Activated T-helper 9 cell treated with anti-CD3 and anti-CD28 coated beads, Interleukin-2, amount 50 U/mL, for 16 hours (primary cell): ENCODE measurements around the gene SNX33.
"Not testable (repeated sequence)": the region's sequence is repeated elsewhere in the genome, so short reads cannot be mapped to it uniquely, and the experiment has no call there.

Source experiments
- DNase-seq: peaks from one replicate; pipeline ENCODE4 v3.0.0-alpha.2; 2020; ENCODE audit warnings: low read depth

SNX33 gene

DNA sequence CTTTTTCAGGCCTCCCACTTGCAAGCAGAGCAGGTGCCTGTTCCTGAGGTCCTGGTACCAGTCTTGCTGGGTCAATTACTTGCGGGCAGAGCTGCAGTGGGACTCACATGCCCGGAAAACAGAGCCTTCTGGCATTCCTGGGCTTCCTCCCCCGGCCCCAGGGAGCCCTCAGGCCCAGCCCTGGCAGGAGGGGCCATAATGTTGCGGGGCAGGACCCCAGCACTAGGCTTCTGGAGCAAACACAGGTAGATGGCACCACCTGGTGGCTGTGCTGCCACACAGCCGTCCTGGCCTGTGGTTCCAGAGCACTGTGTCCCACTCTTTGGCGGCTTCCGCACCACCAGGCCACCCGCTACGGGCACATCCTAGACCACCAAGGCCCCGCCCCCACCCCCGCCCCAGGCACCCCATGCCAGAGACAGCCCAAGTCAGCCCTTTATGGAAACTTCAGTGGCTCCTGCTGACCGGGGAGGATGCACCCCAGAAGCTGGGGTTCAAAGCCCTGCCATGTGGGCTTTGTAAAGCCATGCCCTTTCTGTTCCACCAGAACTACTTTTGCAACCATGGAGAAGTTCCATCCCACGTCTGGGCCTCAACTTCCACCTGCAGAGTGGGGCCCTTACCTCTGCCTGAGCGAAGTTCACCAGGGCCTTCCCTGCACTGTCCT is 36.1 kb downstream of the SNX33 start:
- DNase-seq: peak; percentile 37

DNA sequence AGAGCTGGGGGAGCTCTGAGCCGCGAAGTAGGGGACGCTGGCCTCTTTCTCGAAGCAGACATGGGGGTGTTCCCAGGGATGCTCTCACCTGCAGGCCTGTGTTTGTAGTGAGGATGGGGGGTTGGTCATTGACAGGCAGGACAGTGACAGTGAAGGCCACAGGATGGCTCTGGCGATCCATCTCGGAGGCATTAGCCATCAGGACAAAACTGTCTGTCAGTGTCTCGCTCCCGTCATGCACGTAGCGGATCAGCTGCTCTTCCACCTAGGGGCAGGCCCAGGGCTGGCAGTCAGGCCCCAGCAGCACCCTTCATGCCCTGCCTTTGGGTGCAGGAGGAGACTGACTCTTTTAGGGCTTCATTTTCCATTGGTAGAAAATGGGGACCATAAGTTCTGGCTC is 36.9 kb downstream of the SNX33 start:
- DNase-seq: no peak

DNA sequence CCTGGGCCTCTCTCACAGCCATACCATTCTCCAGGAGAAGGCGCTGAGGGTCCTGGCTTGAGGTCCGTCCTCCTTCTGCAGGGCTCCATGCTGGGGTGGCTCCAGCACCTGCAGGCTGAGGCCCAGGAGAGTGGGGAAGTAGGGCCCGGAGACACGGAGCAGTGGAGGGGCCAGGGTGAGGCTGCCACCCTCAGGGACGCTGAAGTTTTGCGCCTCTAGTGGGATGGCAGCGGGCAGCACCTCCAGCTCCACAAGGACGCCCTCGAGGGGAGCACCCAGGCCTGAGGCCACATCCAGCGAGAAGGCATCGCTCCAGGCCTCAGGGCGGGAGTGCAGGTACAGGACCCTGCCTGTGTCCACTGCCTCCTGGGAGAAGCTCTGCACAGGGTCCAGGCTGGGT is 37.5 kb downstream of the SNX33 start:
- DNase-seq: no peak

DNA sequence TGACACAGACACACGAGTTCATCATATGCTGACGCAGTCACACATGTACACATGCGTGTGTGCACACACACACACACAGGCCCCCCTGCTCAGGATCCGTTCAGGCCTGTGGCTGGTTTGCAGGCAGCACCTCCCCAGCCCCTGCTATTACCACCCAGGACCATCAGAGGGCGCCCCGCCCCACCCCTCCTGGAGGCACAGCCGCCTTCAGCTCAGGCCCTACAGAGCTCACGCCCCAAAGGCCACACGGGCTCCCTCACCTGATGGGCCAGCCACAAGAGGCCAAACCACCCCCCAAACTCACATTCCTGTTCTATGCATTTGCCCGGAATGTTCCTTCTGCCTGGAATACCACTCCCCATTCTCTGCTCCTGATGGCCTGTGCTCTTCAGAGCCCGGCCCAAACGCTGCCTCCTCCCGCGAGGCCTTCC is 38.5 kb downstream of the SNX33 start:
- DNase-seq: peak; percentile 52

DNA sequence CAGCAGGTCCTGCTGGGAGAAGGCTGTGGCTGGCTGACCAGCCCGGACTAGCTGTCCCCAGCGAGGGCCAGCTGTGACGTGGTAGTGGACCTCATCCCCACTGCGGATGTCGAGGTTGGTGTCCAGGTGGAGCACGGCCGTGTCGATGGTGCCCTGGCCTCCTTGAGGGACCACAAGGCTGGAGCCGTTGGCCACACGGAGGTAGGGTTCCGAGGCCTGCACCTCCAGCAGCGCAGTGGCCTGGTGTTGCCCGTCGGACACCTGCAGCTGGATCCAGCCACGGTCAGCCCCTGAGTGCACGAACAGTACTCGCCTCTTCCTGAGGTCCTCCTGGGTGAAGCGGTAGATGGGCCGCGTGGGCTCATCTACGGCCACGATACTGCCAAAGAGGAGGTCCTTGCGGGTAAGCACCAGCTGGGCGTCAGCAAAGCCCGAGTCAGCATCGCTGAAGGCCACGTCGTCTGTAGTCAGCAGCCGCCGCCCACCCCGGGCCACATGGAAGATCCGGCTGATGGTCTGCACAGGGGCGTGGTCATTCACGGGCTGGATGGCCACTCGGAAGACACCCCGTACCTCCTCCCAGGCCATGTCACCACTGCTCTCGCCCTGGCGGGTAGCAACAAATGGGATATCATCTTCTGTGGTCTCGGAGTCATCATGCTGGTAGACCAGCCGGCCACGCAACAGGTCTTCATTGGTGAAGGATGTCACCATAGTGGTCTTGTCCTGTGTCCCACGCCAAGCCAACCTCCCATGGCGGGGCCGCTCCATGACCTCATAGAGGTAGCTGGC is 40.0 kb downstream of the SNX33 start:
- no peak for DNase-seq

DNA sequence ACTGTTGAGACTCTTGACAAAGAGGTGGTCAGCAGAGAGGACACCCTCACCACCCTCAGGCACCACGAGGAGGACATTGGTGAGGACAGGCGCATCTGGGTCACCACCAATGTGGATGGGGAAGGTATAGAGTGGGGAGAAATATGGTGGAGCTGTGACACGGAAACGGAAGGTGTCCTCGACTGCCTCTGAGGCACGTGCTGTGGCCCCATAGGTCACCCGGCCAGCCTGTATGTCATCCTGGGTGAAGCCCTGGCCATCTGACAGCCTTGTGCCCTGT is 40.5 kb downstream of the SNX33 start:
- no peak for DNase-seq

DNA sequence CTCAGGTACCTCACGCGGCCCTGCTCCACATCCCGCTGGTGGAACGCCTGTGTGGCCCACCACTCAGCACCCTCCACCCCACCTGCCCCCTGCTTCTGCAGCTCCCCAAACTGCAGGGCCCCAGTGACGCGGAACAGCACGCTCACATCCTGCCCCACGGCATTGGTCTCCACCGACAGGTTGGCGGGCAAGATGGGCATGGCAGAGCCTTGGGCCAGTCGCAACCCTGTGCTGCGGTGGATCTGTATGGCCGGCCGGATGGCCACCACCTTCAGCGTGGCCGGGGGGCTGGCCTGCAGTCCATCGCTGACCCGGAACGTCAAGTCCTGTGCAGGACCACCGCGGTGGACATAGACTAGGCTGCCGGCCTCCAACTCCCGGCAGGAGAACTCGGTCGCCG is 41.1 kb downstream of the SNX33 start:
- DNase-seq: no peak

DNA sequence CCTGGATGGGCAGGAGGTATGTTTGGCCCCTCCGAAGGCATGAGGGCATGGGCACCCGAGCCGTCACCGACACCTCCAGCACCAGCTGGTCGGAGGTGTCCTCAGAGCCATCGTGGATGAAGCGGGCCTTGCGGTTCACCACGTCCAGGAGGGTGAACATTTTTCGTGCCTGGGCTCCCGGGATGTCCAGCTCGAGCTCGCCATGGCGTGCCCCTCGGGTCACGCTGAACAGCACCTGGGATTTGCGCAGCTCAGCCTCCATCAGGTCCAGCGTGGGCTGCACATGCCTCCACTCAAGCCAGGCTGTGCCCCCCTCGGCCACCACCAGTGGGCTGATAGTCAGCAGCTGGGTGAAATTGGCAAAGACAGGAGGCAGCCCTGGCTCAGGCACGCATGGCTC is 41.7 kb downstream of the SNX33 start:
- DNase-seq: not testable (repeated sequence)

DNA sequence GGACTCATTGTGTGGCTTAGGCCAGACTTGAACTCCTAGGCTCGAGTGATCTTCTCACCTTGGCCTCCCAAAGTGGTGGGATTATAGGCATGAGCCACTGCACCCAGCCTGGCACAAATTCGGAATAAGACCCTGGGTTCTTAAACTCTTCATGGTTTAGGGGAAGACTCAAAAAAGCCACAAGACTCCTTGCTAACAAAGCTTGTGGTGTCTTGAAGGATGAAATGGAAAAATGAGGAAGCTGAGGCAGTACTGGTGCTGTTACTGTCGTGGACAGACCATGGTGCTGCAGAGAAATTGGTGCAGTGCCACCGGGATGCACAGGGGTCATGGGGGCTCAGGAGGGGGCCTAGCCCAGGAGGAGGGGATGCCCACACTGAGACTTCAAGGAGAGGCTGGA is 44.6 kb downstream of the SNX33 start:
- DNase-seq: not testable (repeated sequence)

DNA sequence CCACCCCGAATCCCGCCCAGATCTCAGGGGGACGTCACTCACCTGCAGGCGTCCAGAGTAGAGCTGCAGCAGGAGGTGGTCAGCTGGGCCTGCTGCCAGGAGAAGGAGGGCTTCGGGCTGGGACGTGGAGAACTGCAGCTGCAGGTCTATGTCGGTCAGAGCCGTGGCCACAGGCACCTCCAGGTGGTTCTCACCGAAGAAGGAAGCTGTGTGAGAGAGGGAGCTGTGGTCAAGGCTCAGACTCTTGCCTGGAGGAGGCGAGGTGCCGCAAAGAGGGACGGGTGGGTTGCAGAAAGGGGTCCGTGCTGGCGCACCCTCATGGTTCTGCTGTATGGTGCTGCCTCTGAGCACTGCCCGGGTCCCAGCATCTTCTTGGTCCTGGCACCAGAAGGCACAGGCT is 45.3 kb downstream of the SNX33 start:
- not testable (repeated sequence) for DNase-seq

DNA sequence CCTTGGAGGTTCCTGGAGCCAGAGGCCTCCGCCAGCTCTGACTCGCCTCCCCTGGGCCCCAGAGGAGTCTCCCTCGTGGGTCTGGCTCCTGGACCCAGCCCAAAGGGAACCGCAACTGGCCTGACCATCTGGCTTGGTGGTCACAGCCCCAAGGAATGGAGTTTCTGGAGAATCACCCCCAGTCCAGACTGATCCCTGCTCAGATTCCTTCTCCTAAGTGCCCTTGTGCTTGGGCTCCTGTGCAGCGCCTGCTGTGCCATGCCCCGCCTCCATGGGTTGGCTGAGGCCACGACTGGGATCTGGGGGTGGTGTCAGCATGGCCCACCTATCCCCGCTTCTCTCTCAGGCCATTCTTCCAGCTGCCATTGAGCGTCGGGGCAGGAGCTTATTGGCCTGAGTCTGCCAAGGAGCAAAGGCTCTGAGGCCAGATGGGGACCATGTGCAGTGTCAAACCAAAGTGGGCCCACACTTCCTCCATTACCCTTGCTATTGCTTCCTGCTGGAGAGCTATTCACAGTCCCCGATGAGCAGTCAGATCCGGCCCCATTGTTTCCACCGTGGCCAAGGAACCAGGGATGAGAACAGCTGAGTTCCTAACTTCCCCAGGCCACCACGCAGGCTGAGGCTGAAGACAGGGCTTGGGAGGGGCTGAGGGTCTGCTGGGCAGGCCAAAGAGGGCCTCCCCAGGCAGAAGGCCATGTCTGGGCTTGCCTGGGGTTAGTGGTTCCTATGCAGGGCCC is 46.0 kb downstream of the SNX33 start:
- DNase-seq: no peak

DNA sequence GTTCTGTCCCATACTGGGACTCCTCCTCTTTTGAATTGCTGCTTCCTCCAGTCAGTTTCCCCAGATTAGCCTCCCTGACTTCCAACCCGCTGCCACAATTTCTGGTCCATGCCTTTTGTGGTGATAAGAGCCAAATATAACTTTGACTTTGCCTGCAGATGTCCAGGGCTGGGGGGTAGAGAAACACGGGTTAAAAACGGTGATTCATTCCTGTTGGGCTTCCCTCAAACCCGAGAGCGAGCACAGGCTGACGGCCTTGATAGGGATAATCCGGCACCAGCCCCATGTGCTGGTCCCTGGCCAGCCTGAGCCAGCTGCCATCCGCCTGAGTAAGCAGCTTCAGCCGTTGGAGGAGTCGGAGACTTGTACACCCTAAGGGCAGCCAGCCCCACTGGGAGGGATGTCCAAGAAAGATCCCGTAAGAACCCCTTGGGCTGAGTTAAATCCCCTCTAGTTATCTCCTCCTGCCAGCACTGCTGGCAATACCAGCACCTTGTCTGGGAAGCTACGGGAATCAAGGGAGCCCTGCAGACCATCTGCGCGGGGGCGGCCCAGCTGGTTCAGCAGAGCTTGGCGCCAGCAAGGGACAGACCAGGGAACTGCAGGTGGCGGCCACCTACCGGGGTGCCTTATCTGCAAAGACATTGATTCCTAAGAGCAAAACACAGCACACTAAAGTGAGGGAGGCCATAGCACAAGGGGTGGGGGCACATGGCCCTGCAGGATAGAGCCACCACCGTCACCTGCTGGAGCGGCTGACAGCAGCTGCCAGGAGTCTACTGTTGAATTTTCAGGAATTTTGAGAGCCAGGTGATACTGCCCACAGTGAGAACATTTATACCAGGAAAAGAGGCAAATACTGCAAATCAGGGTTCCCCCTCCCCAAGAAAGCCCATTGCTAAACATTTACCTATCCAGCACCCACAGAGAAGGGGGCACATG is 46.8 kb downstream of the SNX33 start:
- DNase-seq: no peak

DNA sequence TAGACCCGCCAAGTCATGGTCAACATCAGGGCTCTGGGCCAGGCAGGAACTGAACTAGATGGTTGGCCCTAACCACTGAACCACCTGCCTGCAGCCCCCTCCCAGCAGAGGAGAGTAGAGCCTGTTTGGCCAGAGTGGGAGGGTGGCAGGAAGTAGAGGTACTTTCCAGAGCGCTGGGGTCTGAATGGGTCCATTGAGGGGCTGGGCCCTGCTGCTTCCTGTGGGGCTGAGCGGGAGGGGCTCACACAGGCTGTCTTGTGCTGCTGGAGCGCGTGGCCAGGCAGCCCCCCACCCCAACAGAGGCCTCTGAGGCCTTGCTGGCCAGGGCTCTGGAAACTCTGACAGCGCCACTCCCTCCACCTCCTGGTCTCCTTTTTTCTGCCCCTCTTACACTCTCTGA is 47.5 kb downstream of the SNX33 start:
- DNase-seq: no peak

DNA sequence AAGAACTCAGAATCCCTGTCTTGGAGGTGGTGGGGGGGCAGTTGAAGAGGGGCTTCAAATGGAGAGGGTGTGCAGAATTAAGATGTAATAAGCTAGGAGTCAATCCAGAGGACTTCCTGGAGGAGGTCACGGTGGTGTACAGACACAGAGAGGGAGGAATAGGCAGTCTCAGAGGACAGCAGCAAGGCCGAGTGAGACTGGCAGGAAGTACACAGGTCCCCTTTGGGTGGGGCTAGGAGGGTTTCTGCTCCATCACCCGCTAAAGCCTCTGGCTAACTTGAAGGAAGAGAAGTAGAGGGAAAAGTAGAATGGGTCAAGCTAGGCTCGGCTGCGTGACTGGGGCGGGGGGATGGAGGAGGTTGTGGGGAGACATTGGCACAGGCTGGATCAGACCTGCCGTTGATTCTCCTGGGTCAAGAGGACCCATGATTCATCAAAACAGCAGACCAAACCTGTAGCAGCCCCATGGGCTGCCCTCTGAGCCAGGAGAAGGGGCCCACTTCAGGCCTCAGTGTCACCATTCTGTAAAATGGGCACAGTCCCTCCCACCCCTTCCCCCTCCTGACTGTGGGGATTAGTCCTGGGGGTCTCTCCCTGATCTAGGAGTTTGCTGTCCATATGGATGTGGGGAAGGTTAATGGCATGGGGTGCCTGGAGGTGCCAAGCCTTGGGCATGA is 48.1 kb downstream of the SNX33 start:
- no peak for DNase-seq

DNA sequence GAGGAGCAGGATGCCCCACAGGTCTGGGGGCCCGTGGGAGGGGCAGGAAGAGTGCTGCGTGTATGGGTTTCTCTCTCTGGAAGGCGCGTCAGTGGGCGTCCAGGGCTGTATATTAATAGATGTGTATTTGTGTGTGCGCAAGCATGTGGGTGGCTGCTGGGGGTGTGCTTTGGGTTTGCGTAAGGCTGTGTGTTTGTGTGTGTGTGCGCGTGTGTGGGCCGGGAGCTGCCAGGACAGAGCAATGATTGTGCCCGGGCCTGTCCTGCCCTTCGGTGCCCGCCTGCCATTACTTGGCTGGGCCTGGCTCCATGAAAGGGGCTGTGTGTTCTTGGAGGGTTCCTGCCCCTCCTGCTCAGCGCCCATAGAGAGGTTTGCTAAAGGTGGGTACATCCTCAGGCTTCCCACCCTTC is 48.6 kb downstream of the SNX33 start:
- no peak for DNase-seq

DNA sequence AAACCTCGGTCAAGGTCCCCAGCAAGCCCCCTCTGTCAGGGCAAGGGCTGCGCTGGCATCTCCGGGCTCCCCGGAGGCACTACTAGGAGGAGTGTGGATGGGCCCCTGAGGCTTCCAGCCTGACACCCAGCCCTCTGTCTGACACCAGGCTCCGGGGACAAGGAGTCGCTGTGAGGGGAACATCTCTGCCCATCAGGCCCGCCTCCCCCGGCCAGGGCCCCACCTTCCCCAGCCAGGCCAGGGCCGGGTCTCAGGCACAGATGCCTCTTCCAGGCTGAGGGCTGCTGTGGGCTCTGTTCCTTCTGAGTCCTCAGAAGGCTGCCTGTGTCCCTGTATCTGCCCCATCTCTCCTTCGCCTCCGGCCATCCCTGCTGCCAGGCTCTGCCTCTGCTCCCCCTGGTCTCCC is 49.1 kb downstream of the SNX33 start:
- DNase-seq: no peak

DNA sequence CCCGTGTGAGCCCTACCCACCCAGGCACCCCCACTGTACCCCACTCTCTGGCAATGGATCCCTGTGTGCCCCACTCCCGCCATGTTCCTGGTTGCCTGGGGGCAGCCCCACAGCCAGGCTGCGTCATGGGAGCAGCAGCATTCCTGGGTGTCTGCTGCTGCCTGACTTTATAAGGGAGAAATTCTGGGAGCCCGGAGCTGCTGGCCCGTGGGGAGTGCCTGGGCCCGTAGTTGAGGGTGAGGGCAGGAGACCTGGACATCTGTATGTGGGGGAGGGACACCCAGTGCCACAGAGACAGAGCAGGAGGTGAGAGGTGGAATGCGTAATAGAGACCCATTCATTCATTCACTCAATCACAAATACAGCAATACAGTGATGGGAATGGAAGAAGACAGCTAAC is 49.8 kb downstream of the SNX33 start:
- no peak for DNase-seq

DNA sequence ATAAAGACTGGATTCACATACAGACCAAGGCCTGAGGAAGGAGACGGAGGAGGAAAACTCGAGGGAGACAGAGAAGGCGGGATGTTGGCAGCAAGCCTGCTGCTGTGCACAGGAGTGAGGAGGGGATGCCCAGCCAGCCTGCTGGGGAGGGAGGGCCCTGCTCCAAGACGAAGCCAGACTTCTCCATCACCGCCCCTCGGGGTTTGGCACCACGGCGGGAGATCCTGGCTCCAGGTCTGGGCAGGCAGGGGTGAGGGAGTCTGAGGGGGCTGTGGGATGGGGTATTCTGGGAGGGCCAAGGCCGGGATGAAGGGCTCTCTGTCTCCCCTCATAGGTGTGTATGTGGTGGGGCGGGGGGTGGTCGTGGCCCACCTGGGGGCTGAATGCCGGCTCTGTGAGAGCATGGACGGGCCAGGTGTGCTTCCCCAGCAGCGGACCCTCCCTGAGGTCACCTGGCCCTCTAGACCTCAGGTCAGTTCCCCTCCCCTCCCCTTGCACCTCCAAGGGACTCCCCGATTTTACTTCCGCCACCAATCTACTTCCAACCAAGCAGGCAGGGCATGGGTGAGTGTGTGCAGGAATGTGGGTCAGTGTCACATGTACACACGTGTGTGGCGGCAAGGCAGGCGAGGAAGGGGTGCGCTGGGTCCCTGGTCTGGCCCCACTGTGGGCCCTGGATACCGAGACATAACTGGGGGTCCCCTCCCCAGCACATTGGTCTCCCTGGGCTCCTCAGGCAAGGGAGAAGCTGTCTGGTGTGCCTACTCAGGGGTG is 50.4 kb downstream of the SNX33 start:
- DNase-seq: not testable (repeated sequence)

DNA sequence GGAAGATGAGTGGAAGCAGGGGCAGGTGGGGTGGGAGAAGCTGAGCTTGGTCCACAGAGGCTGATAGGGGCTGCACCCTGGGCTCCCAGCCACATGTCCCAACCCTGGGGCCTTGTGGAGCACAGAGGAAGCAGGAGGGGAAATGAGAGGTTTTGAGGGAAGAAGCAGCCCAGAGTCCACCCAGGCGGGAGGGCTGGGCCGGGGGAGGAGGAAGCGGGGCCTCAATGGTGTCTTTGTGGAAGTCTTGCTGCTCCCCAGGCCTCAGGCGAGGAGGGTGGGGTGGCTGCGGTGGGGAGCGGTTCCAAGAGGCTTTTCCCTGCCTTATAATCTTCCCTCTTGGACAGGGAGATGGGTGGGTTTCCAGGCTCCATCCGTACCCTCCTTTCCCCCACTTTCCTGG is 51.8 kb downstream of the SNX33 start:
- DNase-seq: not testable (repeated sequence)

DNA sequence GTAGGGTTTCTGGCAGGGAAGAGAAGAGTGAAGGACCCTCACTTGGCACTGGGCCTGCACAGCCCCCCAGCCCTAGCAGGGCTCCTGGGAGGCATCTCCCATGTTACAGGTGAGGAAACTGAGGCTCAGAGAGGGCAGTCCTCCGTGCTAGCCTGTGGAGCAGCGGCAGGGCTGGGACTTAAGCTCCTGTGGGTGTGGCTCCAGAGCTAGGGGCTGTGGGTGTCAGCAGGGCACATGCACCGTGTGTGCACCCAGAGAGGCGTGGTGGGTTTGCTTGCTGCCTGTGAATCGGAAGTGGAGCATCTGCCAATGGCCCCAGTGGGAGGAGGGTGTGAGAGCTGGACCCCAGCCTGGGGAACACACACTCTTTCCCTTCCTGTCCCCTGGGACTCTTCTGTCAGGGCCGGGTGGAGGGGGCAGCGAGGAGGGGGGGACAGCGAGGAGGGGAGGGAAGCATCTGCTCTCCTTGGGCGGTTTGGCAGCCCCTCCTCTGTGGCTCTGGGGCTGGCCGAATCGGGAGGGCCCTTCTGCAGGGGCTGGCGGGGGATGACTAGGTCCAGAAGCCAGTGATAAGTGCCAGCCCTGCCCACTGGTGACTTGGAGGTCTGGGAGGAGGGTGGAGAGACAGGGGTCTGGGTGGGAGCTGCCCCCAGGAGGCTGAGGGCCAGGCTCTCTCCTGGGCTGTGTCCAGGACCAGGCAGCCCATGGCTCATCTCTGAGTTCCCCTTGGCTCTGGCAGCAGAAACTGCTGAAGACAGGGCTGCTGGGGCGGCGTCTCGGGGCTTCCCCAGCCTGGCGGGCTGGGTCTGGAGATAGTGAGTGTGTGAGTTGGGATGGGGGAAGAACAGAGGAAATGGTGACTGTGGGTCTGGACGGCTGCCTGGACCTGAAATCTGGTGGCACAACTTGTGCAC is 52.5 kb downstream of the SNX33 start:
- not testable (repeated sequence) for DNase-seq
